HG02884 (cell line): ENCODE results near the gene COX5A.

Experiments
- ATAC-seq: cut with Tn5 transposase; IDR thresholded peaks from one replicate; pipeline ENCODE4 v1.9.1; 2021; ENCODE audit warnings: mild to moderate bottlenecking, moderate library complexity; ENCODE audit not compliant: unreplicated experiment

Gene COX5A

GRCh38 chr15:74873036-74873755 lies 64.7 kb downstream of the COX5A start, which contains the start of gene SCAMP2:
SCAMP2 (minus strand) TSS chr15:74873365; CDS start chr15:74873255, 110 bp downstream.
- ATAC-seq, result peak; percentile 65

GRCh38 chr15:74872702-74873035 lies 65.2 kb downstream of the COX5A start:
- no peak for ATAC-seq

- no peak for ATAC-seq
These were observed 67.2 kb downstream of the COX5A start for GRCh38 chr15:74870436-74871215.
